Suprapubic skin (tissue), 4 donors: ENCODE data around the gene RSF1.

Experiments used
- CTCF ChIP-seq, 2 donors: fragments of 200-600 bp in 1 of 2; fragments of 450-650 bp in 1 of 2; sonication (generic) in 1 of 2; IDR thresholded peaks; one replicate each; pipeline ENCODE4 v1.5.1; 2016 to 2019; ENCODE audit warnings: antibody characterized with exemption in 2 of 2, mild to moderate bottlenecking in 1 of 2, moderate library complexity in 1 of 2
- EP300 ChIP-seq: sonication (generic); formaldehyde crosslinking; IDR thresholded peaks from one replicate; pipeline ENCODE4 v1.6.1; 2017; ENCODE audit warnings: antibody characterized with exemption
- POLR2AphosphoS5 ChIP-seq, 3 donors: sonication (generic); formaldehyde crosslinking; IDR thresholded peaks; one replicate each; pipeline ENCODE4 v1.6.1; 2017; ENCODE audit warnings: antibody characterized with exemption in 3 of 3

GRCh38 chr11:77758331-77758730 is 62.2 kb downstream of the RSF1 start:
- no peak for TF ChIP-seq CTCF (IDR thresholded peaks at IDR 0.05)
- TF ChIP-seq POLR2AphosphoS5 (IDR thresholded peaks at IDR 0.05) = no peak
- no peak for TF ChIP-seq EP300
